ENCODE data around the gene LDHD.
A peak's percentile ranks its signal among the peaks of the same experiment; 100 is the strongest.

Gene LDHD

GRCh38 chr16:75099738-75100602 is 16.6 kb downstream of the LDHD start:
- Histone ChIP-seq H3K27ac (peak overlapping the region; percentile 50), H3K4me1 (ENCODE audit: control insufficient read depth in 1 of 2, insufficient read depth in 1 of 2, low read depth in 1 of 2, low read length in 1 of 2) (peaks cover 32 to 33% of the 10 kb centered on the region in 2 experiments), H3K9me3 (no peaks in the 10 kb centered on the region), H3K27me3 (no peaks in the 10 kb centered on the region), H3K36me3 (no peaks in the 10 kb centered on the region), H3K4me3 (ENCODE audit: low read depth in 1 of 2, low read length in 1 of 2) (no peak overlapping the region)
- no peak for TF ChIP-seq CTCF (IDR thresholded peaks at IDR 0.05)

- Histone ChIP-seq H3K4me1 (ENCODE audit: control insufficient read depth in 1 of 2, insufficient read depth in 1 of 2, low read depth in 1 of 2, low read length in 1 of 2) (peaks cover 24 to 25% of the 10 kb centered on the region in 2 experiments), H3K27me3 (no peaks in the 10 kb centered on the region), H3K4me3 (ENCODE audit: low read depth in 1 of 2, low read length in 1 of 2) (no peak overlapping the region), H3K36me3 (no peaks in the 10 kb centered on the region), H3K9me3 (no peaks in the 10 kb centered on the region), H3K27ac (peak overlapping the region; percentile 50)
- TF ChIP-seq CTCF (IDR thresholded peaks at IDR 0.05), result no peak
Observed at GRCh38 chr16:75099075-75099667, 17.4 kb downstream of the LDHD start.

GRCh38 chr16:75097941-75098901 is 18.4 kb downstream of the LDHD start:
- no peak overlapping the region for H3K4me3 ChIP-seq (ENCODE audit: low read depth in 1 of 2, low read length in 1 of 2)
- no peak overlapping the region for H3K27ac ChIP-seq
- H3K36me3 ChIP-seq, result peaks cover 3% of the 10 kb centered on the region
- H3K9me3 ChIP-seq, result no peaks in the 10 kb centered on the region
- peaks cover 23% of the 10 kb centered on the region in 2 experiments for H3K4me1 ChIP-seq (ENCODE audit: control insufficient read depth in 1 of 2, insufficient read depth in 1 of 2, low read depth in 1 of 2, low read length in 1 of 2)
- no peaks in the 10 kb centered on the region for H3K27me3 ChIP-seq
- TF ChIP-seq CTCF (IDR thresholded peaks at IDR 0.05), result no peak

GRCh38 chr16:75097191-75097761 is 19.3 kb downstream of the LDHD start:
- H3K36me3 ChIP-seq, result peaks cover 3% of the 10 kb centered on the region
- H3K4me3 ChIP-seq (ENCODE audit: low read depth in 1 of 2, low read length in 1 of 2), result no peak overlapping the region
- no peaks in the 10 kb centered on the region for H3K9me3 ChIP-seq
- peaks cover 23% of the 10 kb centered on the region in 2 experiments for H3K4me1 ChIP-seq (ENCODE audit: control insufficient read depth in 1 of 2, insufficient read depth in 1 of 2, low read depth in 1 of 2, low read length in 1 of 2)
- H3K27ac ChIP-seq, result no peak overlapping the region
- no peaks in the 10 kb centered on the region for H3K27me3 ChIP-seq
- no peak for TF ChIP-seq CTCF (IDR thresholded peaks at IDR 0.05)

- H3K27ac ChIP-seq, result no peak overlapping the region
- H3K4me3 ChIP-seq (ENCODE audit: low read depth in 1 of 2, low read length in 1 of 2), result no peak overlapping the region
- H3K27me3 ChIP-seq, result no peaks in the 10 kb centered on the region
- peaks cover 23% of the 10 kb centered on the region in 2 experiments for H3K4me1 ChIP-seq (ENCODE audit: control insufficient read depth in 1 of 2, insufficient read depth in 1 of 2, low read depth in 1 of 2, low read length in 1 of 2)
- TF ChIP-seq CTCF (IDR thresholded peaks at IDR 0.05), result no peak
- peaks cover 3% of the 10 kb centered on the region for H3K36me3 ChIP-seq
- H3K9me3 ChIP-seq, result no peaks in the 10 kb centered on the region
Observed at GRCh38 chr16:75096656-75097055, 19.9 kb downstream of the LDHD start.

Data from neutrophil (primary cell).